Measurements from ENCODE around the gene UCN3. TPM values are rescaled to one million over a fixed set of nuclear protein-coding genes. Genes with fewer than 3 reads are reported as not detected.

The UCN3 gene
- polyA plus RNA-seq, 3 donors = not detected

DNA sequence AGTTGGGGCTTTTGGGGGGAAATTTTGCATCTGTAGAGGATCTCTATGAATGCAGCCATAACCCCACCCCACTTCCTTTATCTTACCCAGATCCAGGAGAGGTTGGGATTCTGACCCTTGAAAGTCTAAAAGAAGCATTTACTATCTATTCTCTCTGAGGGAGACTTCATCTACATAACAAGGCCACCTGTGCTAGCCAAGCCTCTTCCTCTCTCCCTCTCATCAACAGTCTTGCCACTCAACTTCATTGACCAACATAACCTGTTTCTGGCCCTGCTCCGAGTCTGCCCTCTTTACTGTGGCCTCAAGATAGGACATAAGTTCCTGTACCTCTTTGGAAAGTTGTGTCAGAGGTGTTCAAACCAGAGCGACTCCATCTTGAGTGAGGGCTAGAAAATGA, 20.5 kb downstream of the UCN3 start:
- DNase-seq = no peak
- Histone ChIP-seq H3K79me2 (ENCODE audit: insufficient read depth, low read length) (no peaks in the 10 kb centered on the region), H2AFZ (ENCODE audit: insufficient read depth, low read depth, low read length, poor library complexity, severe bottlenecking) (no peak overlapping the region), H4K20me1 (ENCODE audit: insufficient read depth, low read length) (no peaks in the 10 kb centered on the region), H3K9ac (ENCODE audit: insufficient read depth, low read length, poor library complexity, severe bottlenecking) (no peak overlapping the region), H3K36me3 (replicated peaks in 1 of 2; ENCODE audit: control insufficient read depth in 1 of 2, insufficient read depth in 2 of 2, low read length in 2 of 2) (no peaks in the 10 kb centered on the region), H3K4me1 (ENCODE audit: control insufficient read depth in 1 of 2, insufficient read depth in 2 of 2, low read length in 2 of 2) (no peaks in the 10 kb centered on the region), H3K4me3 (replicated peaks in 1 of 3; ENCODE audit: low read depth in 2 of 3, low read length in 3 of 3) (no peak overlapping the region), H3K27ac (ENCODE audit: low read depth in 1 of 2, low read length in 2 of 2) (no peak overlapping the region), H3K27me3 (ENCODE audit: control insufficient read depth in 2 of 2, insufficient read depth in 2 of 2, low read length in 2 of 2) (no peaks in the 10 kb centered on the region), H3K4me2 (replicated peaks; ENCODE audit: extremely low read depth, low read length, poor library complexity, severe bottlenecking) (no peak overlapping the region), H3K9me3 (replicated peaks in 1 of 2; ENCODE audit: control insufficient read depth in 1 of 2, insufficient read depth in 1 of 2, low read length in 2 of 2) (peaks cover 0 to 16% of the 10 kb centered on the region in 2 donors)
- 100% methylated on average over 1 of the region's 2 CpGs for WGBS (ENCODE audit: insufficient coverage)
- H3K4me3 Mint-ChIP-seq = no peak overlapping the region
- H3K27me3 Mint-ChIP-seq (ENCODE audit: low read depth in 3 of 3) = peaks cover 1 to 2% (median 2%) of the 10 kb centered on the region in 3 donors
- H3K9me3 Mint-ChIP-seq = peaks cover 3 to 18% (median 10%) of the 10 kb centered on the region in 7 donors
- no peaks in the 10 kb centered on the region for H3K36me3 Mint-ChIP-seq
- no peak overlapping the region for H3K27ac Mint-ChIP-seq
- no peaks in the 10 kb centered on the region for H3K4me1 Mint-ChIP-seq
- TF ChIP-seq, protein P1, sequence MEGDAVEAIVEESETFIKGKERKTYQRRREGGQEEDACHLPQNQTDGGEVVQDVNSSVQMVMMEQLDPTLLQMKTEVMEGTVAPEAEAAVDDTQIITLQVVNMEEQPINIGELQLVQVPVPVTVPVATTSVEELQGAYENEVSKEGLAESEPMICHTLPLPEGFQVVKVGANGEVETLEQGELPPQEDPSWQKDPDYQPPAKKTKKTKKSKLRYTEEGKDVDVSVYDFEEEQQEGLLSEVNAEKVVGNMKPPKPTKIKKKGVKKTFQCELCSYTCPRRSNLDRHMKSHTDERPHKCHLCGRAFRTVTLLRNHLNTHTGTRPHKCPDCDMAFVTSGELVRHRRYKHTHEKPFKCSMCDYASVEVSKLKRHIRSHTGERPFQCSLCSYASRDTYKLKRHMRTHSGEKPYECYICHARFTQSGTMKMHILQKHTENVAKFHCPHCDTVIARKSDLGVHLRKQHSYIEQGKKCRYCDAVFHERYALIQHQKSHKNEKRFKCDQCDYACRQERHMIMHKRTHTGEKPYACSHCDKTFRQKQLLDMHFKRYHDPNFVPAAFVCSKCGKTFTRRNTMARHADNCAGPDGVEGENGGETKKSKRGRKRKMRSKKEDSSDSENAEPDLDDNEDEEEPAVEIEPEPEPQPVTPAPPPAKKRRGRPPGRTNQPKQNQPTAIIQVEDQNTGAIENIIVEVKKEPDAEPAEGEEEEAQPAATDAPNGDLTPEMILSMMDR (IDR thresholded peaks at IDR 0.05) = no peak
- intact Hi-C loops (cut with micrococcal nuclease) = loop anchor here (2.0 to 10.0 kb wide), 2 partner anchors 100 to 534 kb away; no protein-coding TSS in a partner anchor

GRCh38 chr10:5387169-5387568, 22.4 kb downstream of the UCN3 start:
- Mint-ChIP-seq H3K27me3 (ENCODE audit: low read depth in 3 of 3) (peaks cover 1 to 4% (median 2%) of the 10 kb centered on the region in 3 donors), H3K27ac (no peak overlapping the region), H3K4me3 (no peak overlapping the region), H3K36me3 (no peaks in the 10 kb centered on the region), H3K9me3 (peaks cover 11 to 38% (median 29%) of the 10 kb centered on the region in 7 donors), H3K4me1 (no peaks in the 10 kb centered on the region)
- H3K36me3 ChIP-seq (replicated peaks in 1 of 2; ENCODE audit: control insufficient read depth in 1 of 2, insufficient read depth in 2 of 2, low read length in 2 of 2) = no peaks in the 10 kb centered on the region
- H3K27me3 ChIP-seq (ENCODE audit: control insufficient read depth in 2 of 2, insufficient read depth in 2 of 2, low read length in 2 of 2) = no peaks in the 10 kb centered on the region
- H3K4me3 ChIP-seq (replicated peaks in 1 of 3; ENCODE audit: low read depth in 2 of 3, low read length in 3 of 3) = no peak overlapping the region
- TF ChIP-seq, protein P1 (IDR thresholded peaks at IDR 0.05) = no peak
- no peaks in the 10 kb centered on the region for H3K4me1 ChIP-seq (ENCODE audit: control insufficient read depth in 1 of 2, insufficient read depth in 2 of 2, low read length in 2 of 2)
- H2AFZ ChIP-seq (ENCODE audit: insufficient read depth, low read depth, low read length, poor library complexity, severe bottlenecking) = no peak overlapping the region
- H4K20me1 ChIP-seq (ENCODE audit: insufficient read depth, low read length) = no peaks in the 10 kb centered on the region
- no peak overlapping the region for H3K4me2 ChIP-seq (replicated peaks; ENCODE audit: extremely low read depth, low read length, poor library complexity, severe bottlenecking)
- no peak overlapping the region for H3K9ac ChIP-seq (ENCODE audit: insufficient read depth, low read length, poor library complexity, severe bottlenecking)
- H3K79me2 ChIP-seq (ENCODE audit: insufficient read depth, low read length) = no peaks in the 10 kb centered on the region
- WGBS (ENCODE audit: insufficient coverage) = no CpG with 5 or more reads among the region's 5 CpGs
- intact Hi-C loops (cut with micrococcal nuclease) = loop anchor here in 1 of 2 donors (10.0 kb wide), 1 partner anchor 102 kb away; no protein-coding TSS in a partner anchor
- DNase-seq = no peak
- peaks cover 5 to 34% of the 10 kb centered on the region in 2 donors for H3K9me3 ChIP-seq (replicated peaks in 1 of 2; ENCODE audit: control insufficient read depth in 1 of 2, insufficient read depth in 1 of 2, low read length in 2 of 2)
- H3K27ac ChIP-seq (ENCODE audit: low read depth in 1 of 2, low read length in 2 of 2) = no peak overlapping the region
